CD8-positive, alpha-beta memory T cell (primary cell): ENCODE results near the gene NCOA3. TPM values are rescaled to one million over a fixed set of nuclear protein-coding genes. Genes with fewer than 3 reads are reported as not detected.

Experiments
- CTCF ChIA-PET: fragments of 350-600 bp; sonication (Branson Sonifier 250); formaldehyde crosslinking; loops from one replicate; lab custom pipeline; 2021; ENCODE audit warnings: antibody characterized with exemption; lab: Charles Lee
- POLR2A ChIA-PET: fragments of 350-600 bp; sonication (Branson Sonifier 250); formaldehyde crosslinking; loops from one replicate; lab custom pipeline; 2021; ENCODE audit warnings: antibody characterized with exemption; lab: Charles Lee
- DNase-seq, 5 donors: peaks; one replicate each; pipeline versions ENCODE4 v3.0.0 to v3.0.0-alpha.2; 2020 to 2022; ENCODE audit warnings: mixed read lengths in 1 of 5
- H3K27ac ChIP-seq: one replicate; pipeline ENCODE4 v1.7.0; 2013; ENCODE audit warnings: low read depth, mild to moderate bottlenecking, low read length, moderate library complexity
- H3K27me3 ChIP-seq: 2 replicates; pipeline ENCODE4 v1.7.0; 2013; ENCODE audit warnings: low read length, mild to moderate bottlenecking; ENCODE audit not compliant: insufficient read depth, poor library complexity, severe bottlenecking
- H3K36me3 ChIP-seq: 2 replicates; pipeline ENCODE4 v1.7.0; 2013; ENCODE audit warnings: mild to moderate bottlenecking, low read length, moderate library complexity; ENCODE audit not compliant: insufficient read depth
- H3K4me1 ChIP-seq: 2 replicates; pipeline ENCODE4 v1.7.0; 2013; ENCODE audit warnings: mild to moderate bottlenecking, low read length, moderate library complexity; ENCODE audit not compliant: insufficient read depth
- H3K4me3 ChIP-seq: 2 replicates; pipeline ENCODE4 v1.7.0; 2013; ENCODE audit warnings: mild to moderate bottlenecking, low read length
- H3K9me3 ChIP-seq: 2 replicates; pipeline ENCODE4 v1.7.0; 2013; ENCODE audit warnings: mild to moderate bottlenecking, low read length
- H3K27ac Mint-ChIP-seq, 8 donors: one replicate each; pipeline ENCODE4 v1.8.0; 2020 to 2021; ENCODE audit warnings: mixed read lengths in 8 of 8, mild to moderate bottlenecking in 6 of 8, inconsistent platforms in 3 of 8, moderate library complexity in 3 of 8
- H3K27me3 Mint-ChIP-seq, 2 donors: one replicate each; pipeline ENCODE4 v1.8.0; 2020 to 2021; ENCODE audit warnings: mixed read lengths in 2 of 2, mild to moderate bottlenecking in 1 of 2, moderate library complexity in 1 of 2
- H3K36me3 Mint-ChIP-seq, 3 donors: one replicate each; pipeline ENCODE4 v1.8.0; 2020 to 2021; ENCODE audit warnings: mixed read lengths in 3 of 3, inconsistent platforms in 1 of 3, mild to moderate bottlenecking in 1 of 3
- H3K4me1 Mint-ChIP-seq, 3 donors: one replicate each; pipeline ENCODE4 v1.8.0; 2020 to 2021; ENCODE audit warnings: mixed read lengths in 3 of 3, inconsistent platforms in 1 of 3, mild to moderate bottlenecking in 1 of 3
- H3K4me3 Mint-ChIP-seq, 7 donors: one replicate each; pipeline ENCODE4 v1.8.0; 2020 to 2021; ENCODE audit warnings: mixed read lengths in 7 of 7, mild to moderate bottlenecking in 6 of 7, moderate library complexity in 4 of 7, inconsistent platforms in 2 of 7
- H3K9me3 Mint-ChIP-seq, 5 donors: one replicate each; pipeline ENCODE4 v1.8.0; 2020 to 2022; ENCODE audit warnings: mixed read lengths in 5 of 5, mild to moderate bottlenecking in 3 of 5, moderate library complexity in 2 of 5, inconsistent platforms in 1 of 5
- polyA plus RNA-seq: library from polyadenylated mRNA; unstranded; fragments of 300-500 nt; fragmentation: Illumina TruSeq; gene quantifications from one replicate; pipeline ENCODE4 v1.2.3, GENCODE V29; 2021
- total RNA-seq, 2 experiments: library from RNA; stranded (reverse); gene quantifications; one replicate each; pipeline ENCODE4 v1.2.3, GENCODE V29; 2021

NCOA3 gene
- total and polyA plus RNA-seq, 3 experiments from 2014 or later = 23.8 to 93.8 (median 92.4) TPM

GRCh38 chr20:47611785-47612184, 110.1 kb downstream of the NCOA3 start:
- H3K27ac ChIP-seq = no peak overlapping the region
- peak overlapping the region in 1 of 8 donors; percentile 7 for H3K27ac Mint-ChIP-seq
- POLR2A ChIA-PET = no interaction called here

GRCh38 chr20:47612670-47613069, 111.0 kb downstream of the NCOA3 start:
- Histone ChIP-seq H3K27ac (no peak overlapping the region), H3K4me1 (peaks cover 20% of the 10 kb centered on the region), H3K4me3 (no peak overlapping the region), H3K36me3 (no peaks in the 10 kb centered on the region), H3K9me3 (no peaks in the 10 kb centered on the region), H3K27me3 (no peaks in the 10 kb centered on the region)
- CTCF ChIA-PET = no interaction called here
- Mint-ChIP-seq H3K4me1 (peaks cover 45 to 76% (median 57%) of the 10 kb centered on the region in 3 donors), H3K4me3 (no peak overlapping the region), H3K9me3 (no peaks in the 10 kb centered on the region), H3K27ac (peak overlapping the region in 4 of 8 donors; percentile 19 to 86 (median 54)), H3K27me3 (no peaks in the 10 kb centered on the region), H3K36me3 (peaks cover 0 to 10% (median 2%) of the 10 kb centered on the region in 3 donors)
- no peak for DNase-seq
- POLR2A ChIA-PET = no interaction called here

More at GRCh38 chr20:47611785-47612184, 110.1 kb downstream of the NCOA3 start:
- H3K36me3 ChIP-seq = no peaks in the 10 kb centered on the region
- H3K27me3 ChIP-seq = no peaks in the 10 kb centered on the region
- H3K4me1 ChIP-seq = peaks cover 27% of the 10 kb centered on the region
- H3K4me3 ChIP-seq = no peak overlapping the region
- Mint-ChIP-seq H3K36me3 (peaks cover 0 to 8% (median 2%) of the 10 kb centered on the region in 3 donors), H3K4me3 (no peak overlapping the region), H3K9me3 (no peaks in the 10 kb centered on the region), H3K4me1 (peaks cover 47 to 77% (median 60%) of the 10 kb centered on the region in 3 donors), H3K27me3 (no peaks in the 10 kb centered on the region)
- CTCF ChIA-PET = no interaction called here
- H3K9me3 ChIP-seq = no peaks in the 10 kb centered on the region
- DNase-seq = no peak

- Mint-ChIP-seq H3K27ac (peak overlapping the region in 2 of 8 donors; percentile 6 to 43), H3K4me1 (peaks cover 40 to 61% (median 50%) of the 10 kb centered on the region in 3 donors)
- POLR2A ChIA-PET = no interaction called here
These were observed 113.1 kb downstream of the NCOA3 start for GRCh38 chr20:47614703-47615309.

GRCh38 chr20:47618479-47618878, 116.8 kb downstream of the NCOA3 start:
- no peak overlapping the region for H3K27ac ChIP-seq
- Mint-ChIP-seq H3K36me3 (peaks cover 5 to 22% (median 7%) of the 10 kb centered on the region in 3 donors), H3K27ac (peak overlapping the region in 4 of 8 donors; percentile 29 to 74 (median 38)), H3K4me1 (peaks cover 24 to 40% (median 29%) of the 10 kb centered on the region in 3 donors), H3K27me3 (peaks cover 0 to 2% of the 10 kb centered on the region in 2 donors), H3K4me3 (no peak overlapping the region), H3K9me3 (no peaks in the 10 kb centered on the region)
- no peak overlapping the region for H3K4me3 ChIP-seq
- DNase-seq = no peak
- no peaks in the 10 kb centered on the region for H3K27me3 ChIP-seq
- H3K36me3 ChIP-seq = peaks cover 1% of the 10 kb centered on the region
- ChIA-PET CTCF (interaction anchor here (0.7 to 7.8 kb wide), 4 partner anchors 193 to 346 kb away, joined by 3 to 58 read pairs (median 3); no protein-coding TSS in a partner anchor), POLR2A (no interaction called here)
- no peaks in the 10 kb centered on the region for H3K4me1 ChIP-seq
- no peaks in the 10 kb centered on the region for H3K9me3 ChIP-seq

More at GRCh38 chr20:47614703-47615309, 113.1 kb downstream of the NCOA3 start:
- CTCF ChIA-PET = interaction anchor here (2.0 to 7.8 kb wide), 2 partner anchors 232 to 342 kb away, joined by 7 to 58 read pairs; no protein-coding TSS in a partner anchor
- Mint-ChIP-seq H3K4me3 (no peak overlapping the region), H3K9me3 (no peaks in the 10 kb centered on the region), H3K36me3 (peaks cover 0 to 10% (median 2%) of the 10 kb centered on the region in 3 donors), H3K27me3 (peaks cover 0 to 2% of the 10 kb centered on the region in 2 donors)
- Histone ChIP-seq H3K36me3 (no peaks in the 10 kb centered on the region), H3K4me1 (peaks cover 13% of the 10 kb centered on the region), H3K4me3 (no peak overlapping the region), H3K9me3 (no peaks in the 10 kb centered on the region), H3K27ac (peak overlapping the region; percentile 25), H3K27me3 (no peaks in the 10 kb centered on the region)
- DNase-seq = no peak

DNA sequence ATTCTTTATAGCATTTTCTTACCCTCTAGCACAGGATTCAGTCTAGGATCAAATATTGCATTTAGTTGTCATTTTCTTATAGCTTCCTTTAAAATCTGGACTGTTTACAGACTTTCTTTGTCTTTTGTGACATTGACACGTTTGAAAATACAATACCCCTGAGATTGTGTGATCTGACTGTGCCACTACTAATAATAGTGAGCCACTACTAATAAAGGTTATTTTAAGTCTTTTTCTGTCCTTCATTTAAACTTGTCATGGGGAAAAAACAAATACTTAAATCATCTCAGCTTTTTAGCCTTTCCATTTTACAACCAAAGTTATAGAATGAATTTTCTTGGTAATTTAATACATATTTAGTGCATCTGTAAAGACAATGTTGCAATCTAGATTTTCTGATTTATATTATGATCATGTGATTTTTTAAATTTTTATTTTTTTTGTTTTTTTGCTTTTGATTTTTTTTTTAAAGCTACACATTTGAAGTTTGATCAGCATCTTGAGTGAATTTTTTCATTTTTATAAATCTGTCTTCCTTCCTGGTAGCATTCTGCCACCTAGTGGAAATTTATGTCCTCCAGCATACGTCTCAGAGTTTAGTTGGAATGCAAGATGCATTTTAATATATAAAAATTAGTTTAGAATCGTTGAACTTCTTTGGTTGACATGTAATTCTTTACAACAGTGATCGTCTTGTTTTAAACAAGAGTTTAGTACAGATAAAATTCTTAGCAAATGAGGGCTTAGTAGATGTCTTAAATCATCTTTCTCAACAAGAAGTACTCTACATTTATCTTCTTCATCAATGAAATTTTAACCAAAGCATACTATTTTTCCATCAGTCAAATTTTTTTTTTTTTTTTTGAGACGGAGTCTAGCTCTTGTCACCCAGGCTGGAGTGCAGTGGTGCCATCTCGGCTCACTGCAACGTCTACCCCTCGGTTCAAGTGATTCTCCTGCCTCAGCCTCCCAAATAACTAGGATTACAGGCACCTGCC, 119.4 kb downstream of the NCOA3 start:
- Mint-ChIP-seq H3K27ac (peak overlapping the region in 3 of 8 donors; percentile 26 to 36 (median 31)), H3K4me3 (no peak overlapping the region), H3K27me3 (peaks cover 0 to 2% of the 10 kb centered on the region in 2 donors), H3K36me3 (peaks cover 3 to 44% (median 7%) of the 10 kb centered on the region in 3 donors), H3K4me1 (peaks cover 17 to 31% (median 22%) of the 10 kb centered on the region in 3 donors), H3K9me3 (no peaks in the 10 kb centered on the region)
- Histone ChIP-seq H3K9me3 (no peaks in the 10 kb centered on the region), H3K4me3 (no peak overlapping the region), H3K27ac (no peak overlapping the region), H3K36me3 (peaks cover 14% of the 10 kb centered on the region), H3K4me1 (no peaks in the 10 kb centered on the region), H3K27me3 (no peaks in the 10 kb centered on the region)
- ChIA-PET POLR2A (interaction anchor here (0.6 to 0.7 kb wide), 5 partner anchors 11 to 387 kb away, joined by 3 to 4 read pairs (median 3); no protein-coding TSS in a partner anchor), CTCF (interaction anchor here (0.7 to 7.8 kb wide), 11 partner anchors 11 to 425 kb away, joined by 3 to 58 read pairs (median 5); partner anchors contain the start of gene NCOA3)
- DNase-seq = peak in 2 of 5 donors; percentile 25 to 35

DNA sequence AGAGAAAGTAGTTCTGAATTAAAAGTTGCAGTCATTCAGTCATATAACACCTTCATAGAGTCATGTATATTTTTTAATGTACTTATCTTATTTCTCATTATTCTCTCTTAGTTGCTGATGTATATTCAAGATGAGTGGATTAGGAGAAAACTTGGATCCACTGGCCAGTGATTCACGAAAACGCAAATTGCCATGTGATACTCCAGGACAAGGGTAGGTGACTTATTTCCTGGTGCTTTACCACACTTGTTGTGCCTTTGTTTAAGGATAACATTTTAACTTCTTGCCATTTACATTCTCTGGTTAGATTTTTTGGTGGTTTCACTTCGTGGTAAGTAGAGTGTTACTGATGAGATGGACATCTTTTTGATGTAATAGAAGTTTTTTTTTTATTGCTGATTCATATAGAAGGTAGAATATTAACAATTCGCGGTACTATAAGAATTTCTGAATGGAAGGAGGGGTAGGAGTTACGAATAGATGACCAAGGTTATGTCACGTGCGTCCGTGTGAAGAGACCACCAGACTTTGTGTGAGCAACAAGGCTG, 120.5 kb downstream of the NCOA3 start:
- no peaks in the 10 kb centered on the region for H3K27me3 ChIP-seq
- Mint-ChIP-seq H3K4me3 (no peak overlapping the region), H3K27me3 (peaks cover 0 to 2% of the 10 kb centered on the region in 2 donors), H3K27ac (peak overlapping the region in 3 of 8 donors; percentile 66 to 75 (median 68)), H3K36me3 (peaks cover 3 to 51% (median 7%) of the 10 kb centered on the region in 3 donors), H3K4me1 (peaks cover 14 to 25% (median 25%) of the 10 kb centered on the region in 3 donors), H3K9me3 (no peaks in the 10 kb centered on the region)
- no peak overlapping the region for H3K4me3 ChIP-seq
- peaks cover 23% of the 10 kb centered on the region for H3K36me3 ChIP-seq
- H3K4me1 ChIP-seq = no peaks in the 10 kb centered on the region
- H3K9me3 ChIP-seq = no peaks in the 10 kb centered on the region
- no peak overlapping the region for H3K27ac ChIP-seq
- POLR2A ChIA-PET = no interaction called here
- CTCF ChIA-PET = interaction anchor here (1.4 to 2.4 kb wide), 2 partner anchors 26 to 350 kb away, joined by 7 to 17 read pairs; no protein-coding TSS in a partner anchor
- DNase-seq = no peak

- Histone ChIP-seq H3K27me3 (no peaks in the 10 kb centered on the region), H3K9me3 (no peaks in the 10 kb centered on the region), H3K27ac (no peak overlapping the region), H3K4me3 (no peak overlapping the region), H3K4me1 (no peaks in the 10 kb centered on the region), H3K36me3 (peaks cover 31% of the 10 kb centered on the region)
- ChIA-PET POLR2A (no interaction called here), CTCF (interaction anchor here (0.6 to 2.5 kb wide), 4 partner anchors 9 to 350 kb away, joined by 3 to 12 read pairs (median 4); no protein-coding TSS in a partner anchor)
- no peak for DNase-seq
- H3K9me3 Mint-ChIP-seq = no peaks in the 10 kb centered on the region
- peaks cover 7 to 58% (median 9%) of the 10 kb centered on the region in 3 donors for H3K36me3 Mint-ChIP-seq
- no peaks in the 10 kb centered on the region for H3K27me3 Mint-ChIP-seq
- no peak overlapping the region for H3K27ac Mint-ChIP-seq
- H3K4me3 Mint-ChIP-seq = no peak overlapping the region
- H3K4me1 Mint-ChIP-seq = peaks cover 9 to 19% (median 19%) of the 10 kb centered on the region in 3 donors
These were observed 121.5 kb downstream of the NCOA3 start for GRCh38 chr20:47623206-47623605.
